ENCODE results near the gene OR2F1.

Gene OR2F1

DNA sequence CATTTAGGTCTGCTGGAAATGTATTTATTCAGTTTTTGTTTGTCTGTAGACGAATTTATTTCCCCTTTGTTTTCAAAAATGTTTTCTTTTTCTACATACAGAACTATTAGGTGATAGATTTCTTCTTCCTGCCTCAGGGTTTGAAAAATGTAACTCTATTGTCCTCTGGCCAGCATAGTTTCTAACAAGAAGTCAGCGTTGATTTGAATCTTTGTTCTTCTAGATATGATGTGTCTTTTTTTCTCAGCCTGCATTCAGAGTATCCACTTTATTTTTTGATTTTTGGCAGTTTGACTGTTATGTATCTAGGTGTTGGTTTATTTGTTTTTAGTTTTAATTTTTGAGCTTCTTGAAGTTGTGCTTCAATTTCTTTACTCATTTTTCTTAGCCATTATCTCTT, 7.5 kb upstream of the OR2F1 start:
- TF ChIP-seq POLR2A (IDR thresholded peaks at IDR 0.05; ENCODE audit: extremely low read depth, insufficient read length) (no peak), MYC (IDR thresholded peaks at IDR 0.05; ENCODE audit: low read depth, low read length) (no peak), CTCF (IDR thresholded peaks at IDR 0.05; ENCODE audit: low read depth, low read length) (no peak)
- TF ChIP-seq, protein P1, sequence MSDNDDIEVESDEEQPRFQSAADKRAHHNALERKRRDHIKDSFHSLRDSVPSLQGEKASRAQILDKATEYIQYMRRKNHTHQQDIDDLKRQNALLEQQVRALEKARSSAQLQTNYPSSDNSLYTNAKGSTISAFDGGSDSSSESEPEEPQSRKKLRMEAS (IDR thresholded peaks at IDR 0.05; ENCODE audit: low read depth, low read length) = no peak
- DNase-seq (ENCODE audit: low read depth) = no peak
- H3K4me3 ChIP-seq (ENCODE audit: low read depth, low read length) = no peak overlapping the region

DNA sequence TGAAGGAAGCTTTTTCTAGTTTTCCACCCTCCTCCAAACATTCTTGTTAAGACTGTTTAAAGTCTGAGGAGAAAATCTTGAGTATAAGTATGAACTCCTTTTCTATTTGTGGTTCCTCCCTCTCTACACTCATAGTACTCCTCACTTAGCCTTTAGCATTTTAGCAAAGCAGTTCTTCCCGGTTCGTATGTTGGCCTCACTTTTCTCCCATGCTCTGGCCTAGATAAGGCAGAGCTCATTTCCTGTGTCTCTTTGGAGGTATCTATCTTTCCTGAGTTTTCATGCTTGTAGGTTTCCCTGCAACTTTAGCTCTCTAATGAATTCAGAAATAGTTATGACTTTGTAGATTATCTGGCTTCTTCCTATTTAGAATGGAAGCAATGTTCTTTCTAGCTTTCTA, 5.9 kb upstream of the OR2F1 start:
- H3K4me3 ChIP-seq (ENCODE audit: low read depth, low read length) = no peak overlapping the region
- TF ChIP-seq CTCF (IDR thresholded peaks at IDR 0.05; ENCODE audit: low read depth, low read length) = no peak
- TF ChIP-seq, protein P1 (IDR thresholded peaks at IDR 0.05; ENCODE audit: low read depth, low read length) = no peak
- TF ChIP-seq POLR2A (IDR thresholded peaks at IDR 0.05; ENCODE audit: extremely low read depth, insufficient read length) = no peak
- no peak for TF ChIP-seq MYC (IDR thresholded peaks at IDR 0.05; ENCODE audit: low read depth, low read length)
- no peak for DNase-seq (ENCODE audit: low read depth)

GRCh38 chr7:143953421-143953820, 1.2 kb upstream of the OR2F1 start:
- no peak overlapping the region for H3K4me3 ChIP-seq (ENCODE audit: low read depth, low read length)
- TF ChIP-seq MYC (IDR thresholded peaks at IDR 0.05; ENCODE audit: low read depth, low read length) (no peak), CTCF (IDR thresholded peaks at IDR 0.05; ENCODE audit: low read depth, low read length) (no peak), POLR2A (IDR thresholded peaks at IDR 0.05; ENCODE audit: extremely low read depth, insufficient read length) (no peak)
- TF ChIP-seq, protein P1 (IDR thresholded peaks at IDR 0.05; ENCODE audit: low read depth, low read length) = no peak

GRCh38 chr7:143954135-143954534, 509 bp upstream of the OR2F1 start:
- TF ChIP-seq, protein P1 (IDR thresholded peaks at IDR 0.05; ENCODE audit: low read depth, low read length) = no peak
- TF ChIP-seq CTCF (IDR thresholded peaks at IDR 0.05; ENCODE audit: low read depth, low read length) = no peak
- TF ChIP-seq POLR2A (IDR thresholded peaks at IDR 0.05; ENCODE audit: extremely low read depth, insufficient read length) = no peak
- TF ChIP-seq MYC (IDR thresholded peaks at IDR 0.05; ENCODE audit: low read depth, low read length) = no peak
- no peak for DNase-seq (ENCODE audit: low read depth)
- no peak overlapping the region for H3K4me3 ChIP-seq (ENCODE audit: low read depth, low read length)

More at GRCh38 chr7:143953421-143953820, 1.2 kb upstream of the OR2F1 start:
- no peak for DNase-seq (ENCODE audit: low read depth)

DNA sequence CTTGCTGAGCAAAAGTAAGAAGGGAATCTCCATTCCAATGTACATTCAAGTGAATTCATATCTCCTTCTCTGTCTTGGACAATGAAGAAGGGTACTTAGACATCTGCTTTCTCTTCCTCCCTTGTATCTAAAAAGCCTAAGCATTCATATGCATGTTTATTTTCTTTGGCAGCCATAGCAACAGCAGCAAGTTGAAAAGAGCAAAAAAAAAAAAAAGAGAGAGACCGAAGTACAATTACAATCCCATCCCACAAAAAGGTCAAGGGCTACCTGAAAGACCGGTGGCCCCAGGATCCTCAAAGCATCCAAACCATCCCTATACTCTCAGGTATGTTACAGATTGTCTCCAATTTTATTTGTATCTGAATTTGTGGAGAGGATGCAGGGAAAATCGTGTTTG, 4.1 kb downstream of the OR2F1 start:
- TF ChIP-seq, protein P1 (IDR thresholded peaks at IDR 0.05; ENCODE audit: low read depth, low read length) = no peak
- TF ChIP-seq POLR2A (IDR thresholded peaks at IDR 0.05; ENCODE audit: extremely low read depth, insufficient read length) = no peak
- no peak for TF ChIP-seq CTCF (IDR thresholded peaks at IDR 0.05; ENCODE audit: low read depth, low read length)
- no peak for TF ChIP-seq MYC (IDR thresholded peaks at IDR 0.05; ENCODE audit: low read depth, low read length)
- DNase-seq (ENCODE audit: low read depth) = no peak
- H3K4me3 ChIP-seq (ENCODE audit: low read depth, low read length) = no peak overlapping the region
